Fibroblast of villous mesenchyme (primary cell): Measurements from ENCODE around the gene LAMP1. TPM values are rescaled to one million over a fixed set of nuclear protein-coding genes. Genes with fewer than 3 reads are reported as not detected.
"Not testable (repeated sequence)": the region's sequence is repeated elsewhere in the genome, so short reads cannot be mapped to it uniquely, and the experiment has no call there.

Experiments
- DNase-seq: peaks from one replicate; pipeline ENCODE4 v3.0.0-alpha.2; 2010; ENCODE audit warnings: low read depth
- H3K4me3 ChIP-seq: 2 replicates; pipeline ENCODE4 v1.5.1; 2011; ENCODE audit warnings: low read depth, mild to moderate bottlenecking, low read length
- CTCF ChIP-seq: IDR thresholded peaks from 2 replicates; pipeline ENCODE4 v1.5.1; 2012; ENCODE audit warnings: low read depth, mild to moderate bottlenecking, low read length; ENCODE audit not compliant: insufficient read depth
- total RNA-seq: library from RNA; depleted of rRNA; stranded (reverse); fragments of >200 nt; gene quantifications from 2 replicates; pipeline ENCODE4 v1.2.3, GENCODE V29; 2012

Gene LAMP1
- total RNA-seq, 1 donor, result 101 TPM

- H3K4me3 ChIP-seq, result no peak overlapping the region
- no peak for TF ChIP-seq CTCF
- no peak for DNase-seq
Measured at GRCh38 chr13:113365583-113365970, 68.5 kb downstream of the LAMP1 start.

DNA sequence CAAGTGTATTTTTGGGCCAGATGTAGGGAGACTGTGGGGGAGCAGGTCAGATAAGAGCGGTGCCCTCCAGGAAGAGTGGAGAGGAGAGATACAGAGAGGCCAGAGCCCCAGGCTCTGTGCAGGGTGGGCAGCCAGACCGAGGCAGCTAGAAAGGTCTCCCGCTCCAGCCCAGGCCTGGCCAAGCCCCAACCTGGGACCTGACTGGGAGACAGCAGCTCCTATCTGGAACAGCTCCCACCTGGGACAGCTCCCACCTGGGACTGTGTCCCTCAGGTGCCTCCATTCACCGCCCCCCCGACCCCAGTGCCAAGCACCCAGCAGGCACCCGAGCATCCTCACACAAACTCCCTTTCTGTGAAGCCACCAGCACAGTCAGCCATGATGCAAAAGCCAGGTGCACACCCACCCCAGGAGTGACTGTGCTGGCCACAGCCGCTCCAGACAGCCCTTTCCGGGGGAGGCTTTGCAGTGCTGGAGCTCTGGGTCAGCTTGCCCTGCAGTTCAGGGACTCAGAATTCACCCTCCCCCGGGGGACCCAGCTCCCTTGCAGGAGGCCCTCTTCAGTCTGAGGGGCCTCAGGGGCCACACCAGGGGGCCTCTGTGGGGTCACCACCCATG, 69.0 kb downstream of the LAMP1 start:
- no peak for DNase-seq
- TF ChIP-seq CTCF, result no peak
- H3K4me3 ChIP-seq, result no peak overlapping the region

- TF ChIP-seq CTCF, result no peak
- H3K4me3 ChIP-seq, result no peak overlapping the region
- no peak for DNase-seq
Measured at GRCh38 chr13:113367020-113367560, 70.1 kb downstream of the LAMP1 start.

DNA sequence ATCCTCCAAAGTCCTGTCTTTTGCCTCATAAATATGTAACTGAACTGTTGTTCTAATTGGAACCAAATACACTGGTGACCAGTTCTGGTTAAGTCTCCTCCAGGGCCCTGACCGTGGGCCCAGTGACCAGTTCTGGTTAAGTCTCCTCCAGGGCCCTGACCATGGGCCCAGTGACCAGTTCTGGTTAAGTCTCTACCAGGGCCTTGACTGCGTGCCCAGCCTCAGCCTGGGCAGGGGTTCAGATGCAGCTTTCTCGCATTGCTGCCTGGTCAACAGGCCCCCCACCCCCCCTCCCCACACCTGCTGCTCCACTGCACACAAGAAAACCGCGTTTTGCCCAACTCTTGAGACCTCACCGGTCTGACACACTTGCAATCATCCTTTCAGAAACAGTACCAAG, 70.7 kb downstream of the LAMP1 start:
- no peak for DNase-seq

DNA sequence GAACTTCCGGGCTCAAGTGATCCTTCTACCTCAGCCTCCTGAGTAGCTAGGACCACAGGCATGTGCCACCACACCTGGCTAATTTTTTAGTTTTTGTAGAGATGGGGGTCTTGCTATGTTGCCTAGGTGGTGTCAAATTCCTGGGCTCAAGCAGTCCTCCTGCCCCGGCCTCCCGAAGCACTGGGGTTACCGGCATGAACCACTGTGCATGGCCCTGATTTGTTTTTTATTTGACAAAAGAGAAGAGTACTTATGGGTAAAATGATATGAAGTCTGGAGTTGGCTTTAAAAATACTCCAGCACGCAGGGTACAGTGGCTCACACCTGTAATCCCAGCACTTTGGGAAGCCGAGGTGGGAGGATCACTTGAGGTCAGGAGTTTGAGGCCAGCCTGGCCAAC, 71.3 kb downstream of the LAMP1 start:
- H3K4me3 ChIP-seq, DNase-seq: not testable (repeated sequence)

More for the DNA sequence above, 70.7 kb downstream of the LAMP1 start:
- H3K4me3 ChIP-seq, result no peak overlapping the region
- no peak for TF ChIP-seq CTCF

DNA sequence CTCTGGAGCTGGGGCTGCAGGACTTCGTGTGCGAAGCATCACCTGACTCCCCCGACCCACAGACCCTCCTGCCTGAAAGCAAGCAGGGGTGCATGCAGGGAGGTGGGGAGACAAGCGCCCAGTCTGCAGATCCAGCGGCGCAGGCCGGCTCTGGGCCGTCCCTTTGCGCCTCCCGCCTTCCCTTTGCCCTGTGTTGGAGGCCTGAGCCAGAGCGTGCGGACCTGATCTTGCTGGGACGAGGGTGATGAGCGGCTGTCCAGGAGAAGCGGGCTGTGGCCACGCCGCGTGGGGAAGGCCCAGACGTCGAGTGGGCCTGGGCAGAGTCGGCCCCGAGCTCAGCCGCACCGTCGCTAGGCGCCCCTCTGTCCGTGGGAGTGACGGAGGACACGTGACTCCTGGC, 72.2 kb downstream of the LAMP1 start:
- TF ChIP-seq CTCF, result no peak
- no peak for DNase-seq
- no peak overlapping the region for H3K4me3 ChIP-seq

GRCh38 chr13:113369881-113370280, 72.8 kb downstream of the LAMP1 start:
- no peak for DNase-seq
- no peak overlapping the region for H3K4me3 ChIP-seq
- no peak for TF ChIP-seq CTCF
